ENCODE data around the gene MXRA7.

The MXRA7 gene

GRCh38 chr17:76673729-76674128 lies 37.0 kb downstream of the MXRA7 start:
- TF ChIP-seq POLR2AphosphoS5 (IDR thresholded peaks at IDR 0.05; ENCODE audit: low read depth, low read length) (no peak), TAF1 (IDR thresholded peaks at IDR 0.05; ENCODE audit: borderline replicate concordance, insufficient read depth, low read length) (no peak), REST (IDR thresholded peaks at IDR 0.05; ENCODE audit: insufficient read depth in 1 of 2, low read depth in 2 of 2, low read length in 2 of 2) (no peak)

GRCh38 chr17:76672892-76673291 lies 37.9 kb downstream of the MXRA7 start:
- TF ChIP-seq SIN3A (IDR thresholded peaks at IDR 0.05; ENCODE audit: borderline replicate concordance, insufficient read depth, low read length) (no peak), FOXP2 (optimal IDR thresholded peaks at IDR 0.05; ENCODE audit: borderline replicate concordance, extremely low read depth, extremely low read length, insufficient read depth) (no peak)

- no peak for TF ChIP-seq TAF1 (IDR thresholded peaks at IDR 0.05; ENCODE audit: borderline replicate concordance, insufficient read depth, low read length)
- TF ChIP-seq SIN3A (IDR thresholded peaks at IDR 0.05; ENCODE audit: borderline replicate concordance, insufficient read depth, low read length): no peak
Measured at GRCh38 chr17:76672270-76672851, 38.4 kb downstream of the MXRA7 start.

- TF ChIP-seq TAF1 (IDR thresholded peaks at IDR 0.05; ENCODE audit: borderline replicate concordance, insufficient read depth, low read length) (peak; percentile 61; the same call in 1 of the 2 replicates), FOXP2 (optimal IDR thresholded peaks at IDR 0.05; ENCODE audit: borderline replicate concordance, extremely low read depth, extremely low read length, insufficient read depth) (no peak), POLR2AphosphoS5 (IDR thresholded peaks at IDR 0.05; ENCODE audit: low read depth, low read length) (peak; percentile 91)
Measured at GRCh38 chr17:76671912-76672262, 38.9 kb downstream of the MXRA7 start.

GRCh38 chr17:76671123-76671911 lies 39.4 kb downstream of the MXRA7 start:
- TF ChIP-seq REST (IDR thresholded peaks at IDR 0.05; ENCODE audit: insufficient read depth in 1 of 2, low read depth in 2 of 2, low read length in 2 of 2): no peak
- TF ChIP-seq POLR2AphosphoS5 (IDR thresholded peaks at IDR 0.05; ENCODE audit: low read depth, low read length): 0 out of 2 replicates have a peak, but pooled peaks have one; percentile 45
- no peak; the same call in 1 of the 2 replicates for TF ChIP-seq SIN3A (IDR thresholded peaks at IDR 0.05; ENCODE audit: borderline replicate concordance, insufficient read depth, low read length)

GRCh38 chr17:76670718-76671122 lies 40.0 kb downstream of the MXRA7 start:
- TF ChIP-seq FOXP2 (optimal IDR thresholded peaks at IDR 0.05; ENCODE audit: borderline replicate concordance, extremely low read depth, extremely low read length, insufficient read depth): no peak

GRCh38 chr17:76670020-76670717 lies 40.6 kb downstream of the MXRA7 start:
- TF ChIP-seq SIN3A (IDR thresholded peaks at IDR 0.05; ENCODE audit: borderline replicate concordance, insufficient read depth, low read length): no peak
- TF ChIP-seq REST (IDR thresholded peaks at IDR 0.05; ENCODE audit: insufficient read depth in 1 of 2, low read depth in 2 of 2, low read length in 2 of 2): no peak
- TF ChIP-seq TAF1 (IDR thresholded peaks at IDR 0.05; ENCODE audit: borderline replicate concordance, insufficient read depth, low read length): no peak
- no peak for TF ChIP-seq FOXP2 (optimal IDR thresholded peaks at IDR 0.05; ENCODE audit: borderline replicate concordance, extremely low read depth, extremely low read length, insufficient read depth)
- TF ChIP-seq POLR2AphosphoS5 (IDR thresholded peaks at IDR 0.05; ENCODE audit: low read depth, low read length): no peak

All from PFSK-1 (cell line).